ENCODE data around the gene FAM237B. TPM values are rescaled to one million over a fixed set of nuclear protein-coding genes. Genes with fewer than 3 reads are reported as not detected.

The FAM237B gene
- total and polyA plus RNA-seq, 7 experiments from 2014 or later: not detected

GRCh38 chr7:90274161-90274560 is 46.9 kb downstream of the FAM237B start:
- intact Hi-C loops (cut with micrococcal nuclease): no loop called here
- Mint-ChIP-seq H3K36me3 (no peaks in the 10 kb centered on the region), H3K9me3 (no peaks in the 10 kb centered on the region), H3K4me1 (no peaks in the 10 kb centered on the region), H3K27ac (no peak overlapping the region), H3K27me3 (peaks cover 0 to 7% (median 0%) of the 10 kb centered on the region in 5 donors), H3K4me3 (no peak overlapping the region)
- Histone ChIP-seq H3K4me1 (ENCODE audit: control insufficient read depth in 2 of 2, insufficient read depth in 2 of 2, low read length in 2 of 2) (no peaks in the 10 kb centered on the region), H3K4me3 (ENCODE audit: low read length) (no peak overlapping the region), H3K27ac (ENCODE audit: low read depth, low read length) (no peak overlapping the region), H3K36me3 (ENCODE audit: control insufficient read depth in 2 of 3, insufficient read depth in 3 of 3, low read length in 3 of 3) (no peaks in the 10 kb centered on the region), H3K9me3 (ENCODE audit: control insufficient read depth in 2 of 3, low read length in 3 of 3) (no peaks in the 10 kb centered on the region), H3K27me3 (ENCODE audit: control insufficient read depth in 2 of 2, insufficient read depth in 2 of 2, low read length in 2 of 2) (no peaks in the 10 kb centered on the region)
- DNase-seq: no peak
- no peak for ATAC-seq
- POLR2A ChIA-PET: no interaction called here
- CTCF ChIA-PET: no interaction called here

GRCh38 chr7:90272242-90272641 is 48.9 kb downstream of the FAM237B start:
- no peak overlapping the region for H3K27ac Mint-ChIP-seq
- ATAC-seq: no peak
- no peaks in the 10 kb centered on the region for H3K27me3 ChIP-seq (ENCODE audit: control insufficient read depth in 2 of 2, insufficient read depth in 2 of 2, low read length in 2 of 2)
- H3K4me1 ChIP-seq (ENCODE audit: control insufficient read depth in 2 of 2, insufficient read depth in 2 of 2, low read length in 2 of 2): no peaks in the 10 kb centered on the region
- H3K27ac ChIP-seq (ENCODE audit: low read depth, low read length): no peak overlapping the region
- ChIA-PET CTCF (no interaction called here), POLR2A (no interaction called here)
- H3K9me3 Mint-ChIP-seq: no peaks in the 10 kb centered on the region
- intact Hi-C loops (cut with micrococcal nuclease): no loop called here
- no peak overlapping the region for H3K4me3 ChIP-seq (ENCODE audit: low read length)
- H3K4me3 Mint-ChIP-seq: no peak overlapping the region
- no peaks in the 10 kb centered on the region for H3K9me3 ChIP-seq (ENCODE audit: control insufficient read depth in 2 of 3, low read length in 3 of 3)
- H3K4me1 Mint-ChIP-seq: no peaks in the 10 kb centered on the region
- peaks cover 0 to 14% (median 0%) of the 10 kb centered on the region in 5 donors for H3K27me3 Mint-ChIP-seq
- H3K36me3 ChIP-seq (ENCODE audit: control insufficient read depth in 2 of 3, insufficient read depth in 3 of 3, low read length in 3 of 3): no peaks in the 10 kb centered on the region
- DNase-seq: no peak
- H3K36me3 Mint-ChIP-seq: no peaks in the 10 kb centered on the region

GRCh38 chr7:90271753-90272152 is 49.4 kb downstream of the FAM237B start:
- no peak overlapping the region for H3K27ac ChIP-seq (ENCODE audit: low read depth, low read length)
- no peaks in the 10 kb centered on the region for H3K4me1 ChIP-seq (ENCODE audit: control insufficient read depth in 2 of 2, insufficient read depth in 2 of 2, low read length in 2 of 2)
- peaks cover 0 to 16% (median 0%) of the 10 kb centered on the region in 5 donors for H3K27me3 Mint-ChIP-seq
- no peaks in the 10 kb centered on the region for H3K27me3 ChIP-seq (ENCODE audit: control insufficient read depth in 2 of 2, insufficient read depth in 2 of 2, low read length in 2 of 2)
- no peaks in the 10 kb centered on the region for H3K4me1 Mint-ChIP-seq
- H3K36me3 ChIP-seq (ENCODE audit: control insufficient read depth in 2 of 3, insufficient read depth in 3 of 3, low read length in 3 of 3): no peaks in the 10 kb centered on the region
- intact Hi-C loops (cut with micrococcal nuclease): no loop called here
- ATAC-seq (no peak), DNase-seq (no peak)
- no peak overlapping the region for H3K4me3 ChIP-seq (ENCODE audit: low read length)
- no peaks in the 10 kb centered on the region for H3K36me3 Mint-ChIP-seq
- POLR2A ChIA-PET: no interaction called here
- H3K4me3 Mint-ChIP-seq: no peak overlapping the region
- H3K27ac Mint-ChIP-seq: no peak overlapping the region
- no peaks in the 10 kb centered on the region for H3K9me3 ChIP-seq (ENCODE audit: control insufficient read depth in 2 of 3, low read length in 3 of 3)
- no peaks in the 10 kb centered on the region for H3K9me3 Mint-ChIP-seq
- CTCF ChIA-PET: no interaction called here

- ChIA-PET CTCF (no interaction called here), POLR2A (no interaction called here)
- Mint-ChIP-seq H3K4me1 (no peaks in the 10 kb centered on the region), H3K27ac (no peak overlapping the region), H3K27me3 (peaks cover 0 to 16% (median 0%) of the 10 kb centered on the region in 5 donors), H3K36me3 (no peaks in the 10 kb centered on the region), H3K9me3 (no peaks in the 10 kb centered on the region), H3K4me3 (no peak overlapping the region)
- H3K36me3 ChIP-seq (ENCODE audit: control insufficient read depth in 2 of 3, insufficient read depth in 3 of 3, low read length in 3 of 3): no peaks in the 10 kb centered on the region
- no peaks in the 10 kb centered on the region for H3K27me3 ChIP-seq (ENCODE audit: control insufficient read depth in 2 of 2, insufficient read depth in 2 of 2, low read length in 2 of 2)
- no peak overlapping the region for H3K27ac ChIP-seq (ENCODE audit: low read depth, low read length)
- ATAC-seq: no peak
- no peak overlapping the region for H3K4me3 ChIP-seq (ENCODE audit: low read length)
- intact Hi-C loops (cut with micrococcal nuclease): no loop called here
- H3K9me3 ChIP-seq (ENCODE audit: control insufficient read depth in 2 of 3, low read length in 3 of 3): no peaks in the 10 kb centered on the region
- no peak for DNase-seq
- H3K4me1 ChIP-seq (ENCODE audit: control insufficient read depth in 2 of 2, insufficient read depth in 2 of 2, low read length in 2 of 2): no peaks in the 10 kb centered on the region
Measured at GRCh38 chr7:90270431-90271178, 50.5 kb downstream of the FAM237B start.

- no peak for ATAC-seq
- POLR2A ChIA-PET: no interaction called here
Measured at GRCh38 chr7:90269163-90269562, 51.9 kb downstream of the FAM237B start.

GRCh38 chr7:90267263-90267858 is 53.7 kb downstream of the FAM237B start:
- Mint-ChIP-seq H3K27ac (no peak overlapping the region), H3K36me3 (no peaks in the 10 kb centered on the region), H3K27me3 (peaks cover 4 to 23% (median 6%) of the 10 kb centered on the region in 5 donors), H3K4me1 (no peaks in the 10 kb centered on the region), H3K4me3 (no peak overlapping the region), H3K9me3 (no peaks in the 10 kb centered on the region)
- Histone ChIP-seq H3K36me3 (ENCODE audit: control insufficient read depth in 2 of 3, insufficient read depth in 3 of 3, low read length in 3 of 3) (no peaks in the 10 kb centered on the region), H3K27ac (ENCODE audit: low read depth, low read length) (no peak overlapping the region), H3K4me1 (ENCODE audit: control insufficient read depth in 2 of 2, insufficient read depth in 2 of 2, low read length in 2 of 2) (no peaks in the 10 kb centered on the region), H3K27me3 (ENCODE audit: control insufficient read depth in 2 of 2, insufficient read depth in 2 of 2, low read length in 2 of 2) (no peaks in the 10 kb centered on the region), H3K9me3 (ENCODE audit: control insufficient read depth in 2 of 3, low read length in 3 of 3) (no peaks in the 10 kb centered on the region), H3K4me3 (ENCODE audit: low read length) (no peak overlapping the region)
- DNase-seq (no peak), ATAC-seq (no peak)
- ChIA-PET POLR2A (no interaction called here), CTCF (no interaction called here)
- intact Hi-C loops (cut with micrococcal nuclease): no loop called here

More at GRCh38 chr7:90269163-90269562, 51.9 kb downstream of the FAM237B start:
- Histone ChIP-seq H3K27me3 (ENCODE audit: control insufficient read depth in 2 of 2, insufficient read depth in 2 of 2, low read length in 2 of 2) (no peaks in the 10 kb centered on the region), H3K4me3 (ENCODE audit: low read length) (no peak overlapping the region), H3K36me3 (ENCODE audit: control insufficient read depth in 2 of 3, insufficient read depth in 3 of 3, low read length in 3 of 3) (no peaks in the 10 kb centered on the region), H3K4me1 (ENCODE audit: control insufficient read depth in 2 of 2, insufficient read depth in 2 of 2, low read length in 2 of 2) (no peaks in the 10 kb centered on the region), H3K27ac (ENCODE audit: low read depth, low read length) (no peak overlapping the region), H3K9me3 (ENCODE audit: control insufficient read depth in 2 of 3, low read length in 3 of 3) (no peaks in the 10 kb centered on the region)
- Mint-ChIP-seq H3K27me3 (peaks cover 4 to 18% (median 6%) of the 10 kb centered on the region in 5 donors), H3K9me3 (no peaks in the 10 kb centered on the region), H3K27ac (no peak overlapping the region), H3K4me3 (no peak overlapping the region), H3K36me3 (no peaks in the 10 kb centered on the region), H3K4me1 (no peaks in the 10 kb centered on the region)
- CTCF ChIA-PET: no interaction called here
- DNase-seq: no peak
- intact Hi-C loops (cut with micrococcal nuclease): no loop called here

GRCh38 chr7:90266808-90267207 is 54.3 kb downstream of the FAM237B start:
- Mint-ChIP-seq H3K27ac (no peak overlapping the region), H3K36me3 (no peaks in the 10 kb centered on the region), H3K4me1 (no peaks in the 10 kb centered on the region), H3K27me3 (peaks cover 4 to 23% (median 6%) of the 10 kb centered on the region in 5 donors), H3K4me3 (no peak overlapping the region), H3K9me3 (no peaks in the 10 kb centered on the region)
- ChIA-PET CTCF (no interaction called here), POLR2A (no interaction called here)
- no peaks in the 10 kb centered on the region for H3K36me3 ChIP-seq (ENCODE audit: control insufficient read depth in 2 of 3, insufficient read depth in 3 of 3, low read length in 3 of 3)
- no peak overlapping the region for H3K27ac ChIP-seq (ENCODE audit: low read depth, low read length)
- H3K4me1 ChIP-seq (ENCODE audit: control insufficient read depth in 2 of 2, insufficient read depth in 2 of 2, low read length in 2 of 2): no peaks in the 10 kb centered on the region
- DNase-seq (no peak), ATAC-seq (no peak)
- no peak overlapping the region for H3K4me3 ChIP-seq (ENCODE audit: low read length)
- H3K9me3 ChIP-seq (ENCODE audit: control insufficient read depth in 2 of 3, low read length in 3 of 3): no peaks in the 10 kb centered on the region
- intact Hi-C loops (cut with micrococcal nuclease): no loop called here
- no peaks in the 10 kb centered on the region for H3K27me3 ChIP-seq (ENCODE audit: control insufficient read depth in 2 of 2, insufficient read depth in 2 of 2, low read length in 2 of 2)
